ENCODE results near the gene LRCH3.

Gene LRCH3

DNA sequence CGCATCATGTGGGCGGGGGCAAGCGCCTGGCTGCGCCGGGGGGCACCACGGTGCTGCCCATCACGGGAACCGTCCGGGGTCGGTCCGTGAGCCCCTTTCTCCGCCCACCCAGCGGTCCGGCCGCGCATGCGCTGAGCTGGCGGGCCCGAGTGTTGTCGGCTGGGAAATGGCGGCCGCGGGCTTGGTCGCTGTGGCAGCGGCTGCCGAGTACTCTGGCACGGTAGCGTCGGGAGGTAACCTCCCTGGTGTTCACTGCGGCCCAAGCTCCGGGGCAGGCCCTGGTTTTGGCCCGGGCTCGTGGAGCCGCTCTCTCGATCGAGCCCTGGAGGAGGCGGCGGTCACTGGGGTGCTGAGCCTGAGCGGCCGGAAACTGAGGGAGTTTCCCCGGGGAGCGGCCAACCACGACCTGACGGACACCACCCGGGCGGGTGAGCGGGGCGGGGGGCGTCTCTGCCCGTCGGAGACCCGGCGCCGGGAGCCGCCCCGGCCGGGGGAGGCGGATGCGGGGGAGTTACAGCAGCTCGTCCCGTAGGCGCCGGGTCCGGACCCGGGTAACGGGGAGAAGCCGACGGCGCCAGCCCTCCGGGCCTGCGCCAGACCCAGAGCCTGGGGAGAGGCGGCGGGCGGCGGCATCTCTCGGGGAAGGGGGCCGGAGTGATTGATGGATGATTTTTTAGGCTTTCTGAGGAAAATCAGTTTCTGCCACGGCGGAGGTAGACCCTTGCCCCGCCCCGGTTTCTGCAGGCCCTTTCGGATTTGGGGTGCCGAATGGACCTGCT lies at the start of gene LRCH3:
Gene LRCH3, plus strand, starts transcription at position 142 of the 779 bp plus-strand sequence. Its CDS starts 25 bp downstream, at position 167.
- DNase-seq (ENCODE audit: low read depth): peak; percentile 72
- peak within 1 kb of the TSS; percentile 86 for H3K4me3 ChIP-seq (ENCODE audit: low read length)
- TF ChIP-seq, protein P1, sequence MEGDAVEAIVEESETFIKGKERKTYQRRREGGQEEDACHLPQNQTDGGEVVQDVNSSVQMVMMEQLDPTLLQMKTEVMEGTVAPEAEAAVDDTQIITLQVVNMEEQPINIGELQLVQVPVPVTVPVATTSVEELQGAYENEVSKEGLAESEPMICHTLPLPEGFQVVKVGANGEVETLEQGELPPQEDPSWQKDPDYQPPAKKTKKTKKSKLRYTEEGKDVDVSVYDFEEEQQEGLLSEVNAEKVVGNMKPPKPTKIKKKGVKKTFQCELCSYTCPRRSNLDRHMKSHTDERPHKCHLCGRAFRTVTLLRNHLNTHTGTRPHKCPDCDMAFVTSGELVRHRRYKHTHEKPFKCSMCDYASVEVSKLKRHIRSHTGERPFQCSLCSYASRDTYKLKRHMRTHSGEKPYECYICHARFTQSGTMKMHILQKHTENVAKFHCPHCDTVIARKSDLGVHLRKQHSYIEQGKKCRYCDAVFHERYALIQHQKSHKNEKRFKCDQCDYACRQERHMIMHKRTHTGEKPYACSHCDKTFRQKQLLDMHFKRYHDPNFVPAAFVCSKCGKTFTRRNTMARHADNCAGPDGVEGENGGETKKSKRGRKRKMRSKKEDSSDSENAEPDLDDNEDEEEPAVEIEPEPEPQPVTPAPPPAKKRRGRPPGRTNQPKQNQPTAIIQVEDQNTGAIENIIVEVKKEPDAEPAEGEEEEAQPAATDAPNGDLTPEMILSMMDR (conservative IDR thresholded peaks at IDR 0.05; ENCODE audit: low read length): no peak

DNA sequence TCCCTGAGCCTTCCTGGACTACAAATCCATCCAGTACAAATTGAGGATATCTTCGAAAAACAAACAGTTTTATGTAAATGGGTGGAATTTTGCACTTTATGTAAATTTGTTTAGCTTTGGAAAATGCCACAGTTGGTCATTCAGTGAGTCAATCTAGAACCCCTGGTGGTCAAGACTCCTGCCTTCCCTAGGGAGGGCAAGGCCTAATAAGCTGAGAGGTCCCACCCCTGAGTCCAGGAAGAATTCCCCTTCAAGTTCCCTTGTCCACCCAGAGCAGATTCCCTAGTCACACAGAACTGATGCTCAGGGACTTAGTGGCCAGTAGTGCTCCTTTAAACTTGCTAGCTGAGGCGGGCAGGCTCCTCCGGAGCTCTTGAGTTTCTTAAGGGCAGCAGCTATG lies 48.3 kb upstream of the LRCH3 start:
- DNase-seq (ENCODE audit: low read depth): no peak
- no peak overlapping the region for H3K4me3 ChIP-seq (ENCODE audit: low read length)
- TF ChIP-seq, protein P1 (conservative IDR thresholded peaks at IDR 0.05; ENCODE audit: low read length): no peak

DNA sequence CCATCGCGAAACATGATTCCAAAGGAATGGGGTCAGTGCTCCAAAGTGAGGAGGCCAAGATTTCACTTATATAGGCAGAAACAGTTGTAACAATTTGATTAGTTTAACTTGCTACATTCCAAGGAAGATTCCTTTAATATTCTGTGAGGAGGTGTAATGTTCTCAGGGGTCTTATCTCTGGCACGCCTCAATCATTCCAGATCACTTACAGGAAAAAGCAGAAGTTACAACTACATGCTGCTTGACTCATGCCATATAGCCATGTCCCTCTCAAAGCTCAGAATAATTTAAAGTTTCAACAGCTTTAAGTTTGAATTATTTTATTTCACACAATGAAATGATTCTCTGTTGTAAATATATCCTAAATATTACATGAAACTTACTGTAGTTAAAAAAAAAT lies 44.8 kb upstream of the LRCH3 start:
- H3K4me3 ChIP-seq (ENCODE audit: low read length): no peak overlapping the region
- no peak for DNase-seq (ENCODE audit: low read depth)
- TF ChIP-seq, protein P1 (conservative IDR thresholded peaks at IDR 0.05; ENCODE audit: low read length): no peak

DNA sequence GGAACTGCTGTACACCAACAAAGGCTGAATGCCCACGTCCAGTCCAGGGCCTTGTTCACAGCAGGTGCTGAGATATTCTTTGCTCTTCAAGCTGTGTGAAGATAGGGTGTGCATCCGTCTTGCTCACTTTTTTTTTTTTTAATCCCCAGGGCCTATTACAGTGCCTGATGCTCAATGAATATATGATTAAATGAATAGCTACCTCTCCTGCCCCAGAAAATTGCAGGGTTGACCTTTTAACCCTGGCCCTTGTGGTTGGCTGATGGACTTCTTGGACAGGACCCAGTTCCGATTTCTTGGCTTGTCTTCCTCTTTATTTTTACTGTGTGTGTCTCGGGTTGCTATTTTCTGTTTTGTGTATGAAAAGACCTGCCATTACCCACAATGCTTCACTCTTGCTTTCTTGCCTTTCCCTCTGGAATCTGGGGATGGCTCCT lies 44.2 kb upstream of the LRCH3 start:
- TF ChIP-seq, protein P1 (conservative IDR thresholded peaks at IDR 0.05; ENCODE audit: low read length): no peak
- H3K4me3 ChIP-seq (ENCODE audit: low read length): no peak overlapping the region
- DNase-seq (ENCODE audit: low read depth): no peak

DNA sequence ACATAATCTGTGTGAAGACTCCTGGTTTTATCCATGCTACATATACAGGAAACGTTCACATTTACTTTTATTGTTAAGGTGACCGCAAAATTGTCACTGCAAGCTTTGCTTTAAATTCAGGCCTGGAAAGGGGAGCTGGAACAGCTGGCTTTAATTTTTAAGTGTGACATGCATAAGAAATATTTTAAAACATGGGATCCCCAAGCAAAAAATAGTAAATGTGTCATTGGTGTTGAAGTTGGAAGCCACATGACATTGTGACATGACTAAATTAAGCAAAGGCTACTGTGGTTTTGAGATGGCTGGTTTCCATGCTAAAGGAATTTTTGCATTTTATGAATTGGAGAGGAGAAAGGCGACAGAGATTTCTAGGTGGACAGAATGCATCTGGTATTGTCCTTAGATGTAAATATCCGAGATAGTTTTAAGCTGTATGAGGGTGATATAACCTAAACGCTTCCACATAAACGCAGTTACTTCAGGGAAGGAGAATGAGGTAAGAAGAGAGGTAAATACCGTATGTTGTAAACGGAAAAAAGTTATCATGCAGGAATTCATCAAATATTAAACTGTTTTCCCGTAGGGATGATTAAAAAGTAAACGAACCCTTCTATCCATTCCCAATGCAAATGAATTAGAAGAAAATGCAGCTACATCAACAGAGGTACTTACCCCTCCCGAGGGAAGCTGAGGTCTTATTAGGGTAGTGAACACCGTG lies 42.3 kb upstream of the LRCH3 start:
- peak overlapping the region; percentile 84 for H3K4me3 ChIP-seq (ENCODE audit: low read length)
- DNase-seq (ENCODE audit: low read depth): peak; percentile 89
- TF ChIP-seq, protein P1 (conservative IDR thresholded peaks at IDR 0.05; ENCODE audit: low read length): no peak

DNA sequence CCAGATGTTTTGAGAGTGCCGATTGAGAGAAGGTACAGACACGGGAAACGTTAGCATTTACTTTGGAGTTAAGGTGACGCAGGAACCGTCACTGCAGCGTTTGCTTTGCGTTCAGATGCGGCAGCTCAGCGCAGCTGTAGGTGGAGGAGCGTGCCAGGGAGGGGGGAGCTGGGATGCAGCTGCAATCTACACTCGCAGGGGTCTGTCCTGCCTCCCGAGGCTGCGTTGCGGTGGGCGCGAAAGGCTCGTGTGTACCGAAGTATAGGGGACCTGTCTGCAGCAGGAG lies 41.8 kb upstream of the LRCH3 start:
- peak overlapping the region; percentile 84 for H3K4me3 ChIP-seq (ENCODE audit: low read length)
- peak; percentile 29 for DNase-seq (ENCODE audit: low read depth)
- TF ChIP-seq, protein P1 (conservative IDR thresholded peaks at IDR 0.05; ENCODE audit: low read length): no peak

Data from AG10803 (cell line).